H1 (cell line): ENCODE data around the gene GLS. TPM values are rescaled to one million over a fixed set of nuclear protein-coding genes. Genes with fewer than 3 reads are reported as not detected.
"Not testable (repeated sequence)": the region's sequence is repeated elsewhere in the genome, so short reads cannot be mapped to it uniquely, and the experiment has no call there.

Experiments used
- CTCF ChIA-PET: fragments of 300-600 bp; sonication (Branson Sonifier 250); formaldehyde crosslinking; loops from one replicate; lab custom pipeline; 2021; ENCODE audit not compliant: partially characterized antibody; lab: Charles Lee
- POLR2A ChIA-PET: fragments of 300-600 bp; sonication (Branson Sonifier 250); formaldehyde crosslinking; loops from one replicate; lab custom pipeline; 2021; ENCODE audit warnings: inconsistent platforms; ENCODE audit not compliant: partially characterized antibody; lab: Charles Lee
- DNase-seq, 2 experiments: peaks; one replicate each; pipeline versions ENCODE4 v3.0.0 to v3.0.0-alpha.2; 2010 to 2022; ENCODE audit warnings: low spot score in 2 of 2, low read depth in 1 of 2, mixed read lengths in 1 of 2
- FAIRE-seq: peaks from 2 replicates; lab custom pipeline; 2011; peaks lifted over from hg19 to GRCh38; lab: Jason Lieb, UNC
- H2AFZ ChIP-seq: 2 replicates; pipeline ENCODE4 v1.8.1; 2012; ENCODE audit warnings: low read length, inconsistent platforms
- H2AK5ac ChIP-seq: 2 replicates; pipeline ENCODE4 v1.6.1; 2013; ENCODE audit warnings: low read depth, low read length
- H2BK120ac ChIP-seq: replicated peaks from 2 replicates; pipeline ENCODE3; 2013; ENCODE audit warnings: low read depth, low read length, inconsistent platforms
- H2BK12ac ChIP-seq: 2 replicates; pipeline ENCODE4 v1.6.1; 2013; ENCODE audit warnings: low read depth, low read length
- H2BK15ac ChIP-seq: 2 replicates; pipeline ENCODE4 v1.6.1; 2013; ENCODE audit warnings: low read length
- H2BK20ac ChIP-seq: 2 replicates; pipeline ENCODE4 v1.6.1; 2013; ENCODE audit warnings: low read length
- H2BK5ac ChIP-seq: 2 replicates; pipeline ENCODE4 v1.6.1; 2013; ENCODE audit warnings: low read depth, low read length
- H3K14ac ChIP-seq: 2 replicates; pipeline ENCODE4 v1.6.1; 2013; ENCODE audit warnings: inconsistent platforms; ENCODE audit not compliant: insufficient read length
- H3K18ac ChIP-seq: 2 replicates; pipeline ENCODE4 v1.6.1; 2013; ENCODE audit warnings: low read length; ENCODE audit errors: extremely low read depth
- H3K23ac ChIP-seq: 2 replicates; pipeline ENCODE4 v1.6.1; 2013; ENCODE audit warnings: inconsistent platforms; ENCODE audit not compliant: insufficient read length
- H3K23me2 ChIP-seq: 2 replicates; pipeline ENCODE4 v1.6.1; 2013; ENCODE audit warnings: low read depth, low read length
- H3K27ac ChIP-seq: 2 replicates; pipeline ENCODE4 v1.6.1; 2011; ENCODE audit warnings: low read depth, low read length, inconsistent platforms
- H3K27me3 ChIP-seq, 4 experiments: replicated peaks in 1 of 4; 1 replicate in 1 of 4; 2 replicates in 3 of 4; pipeline versions ENCODE4 v1.6.1 to v1.8.1; 2011 to 2013; ENCODE audit warnings: low read length in 3 of 4, mild to moderate bottlenecking in 3 of 4, inconsistent platforms in 2 of 4, mixed read lengths in 2 of 4, moderate library complexity in 1 of 4; ENCODE audit not compliant: control insufficient read depth in 3 of 4, insufficient read depth in 3 of 4; ENCODE audit errors: extremely low read depth in 1 of 4
- H3K36me3 ChIP-seq, 4 experiments: 2 replicates each; pipeline versions ENCODE4 v1.6.1 to v1.8.1; 2011 to 2013; ENCODE audit warnings: mild to moderate bottlenecking in 4 of 4, low read length in 3 of 4, moderate library complexity in 2 of 4, control low read depth in 1 of 4, inconsistent platforms in 1 of 4; ENCODE audit not compliant: insufficient read depth in 4 of 4, control insufficient read depth in 2 of 4
- H3K4ac ChIP-seq: replicated peaks from 2 replicates; pipeline ENCODE3; 2013; ENCODE audit warnings: low read length, low read depth, mixed read lengths, inconsistent platforms; ENCODE audit not compliant: insufficient read length
- H3K4me1 ChIP-seq, 4 experiments: replicated peaks in 1 of 4; 1 replicate in 1 of 4; 2 replicates in 3 of 4; pipeline versions ENCODE4 v1.6.1 to v1.8.1; 2011 to 2013; ENCODE audit warnings: low read length in 3 of 4, inconsistent platforms in 2 of 4, mixed read lengths in 1 of 4; ENCODE audit not compliant: insufficient read depth in 4 of 4, control insufficient read depth in 3 of 4
- H3K4me2 ChIP-seq, 2 experiments: 2 replicates each; pipeline versions ENCODE4 v1.6.1 to v1.8.1; 2011 to 2013; ENCODE audit warnings: low read depth in 2 of 2, low read length in 2 of 2, control low read depth in 1 of 2, inconsistent platforms in 1 of 2, mild to moderate bottlenecking in 1 of 2; ENCODE audit not compliant: insufficient read depth in 1 of 2
- H3K4me3 ChIP-seq, 4 experiments: fragments of 200-600, 300-600 bp in 1 of 4; sonication (generic), shearing (Covaris generic), sonication (Bioruptor Twin) in 1 of 4; 2 replicates each; pipeline versions ENCODE4 v1.5.1 to v1.8.1; 2011 to 2016; ENCODE audit warnings: low read length in 4 of 4, low read depth in 3 of 4, control low read depth in 2 of 4, inconsistent platforms in 2 of 4, mild to moderate bottlenecking in 2 of 4, mixed read lengths in 1 of 4, moderate library complexity in 1 of 4; ENCODE audit not compliant: insufficient read depth in 2 of 4; ENCODE audit errors: extremely low read depth in 1 of 4
- H3K56ac ChIP-seq: replicated peaks from 2 replicates; pipeline ENCODE3; 2013; ENCODE audit warnings: low read depth, mild to moderate bottlenecking, mixed read lengths, low read length, inconsistent platforms; ENCODE audit not compliant: insufficient read length
- H3K79me1 ChIP-seq: 2 replicates; pipeline ENCODE4 v1.6.1; 2013; ENCODE audit warnings: low read depth, low read length, control low read depth
- H3K79me2 ChIP-seq, 2 experiments: 2 replicates each; pipeline versions ENCODE4 v1.6.1 to v1.8.1; 2012 to 2013; ENCODE audit warnings: low read length in 2 of 2, mild to moderate bottlenecking in 2 of 2, inconsistent platforms in 1 of 2; ENCODE audit not compliant: insufficient read depth in 2 of 2, control insufficient read depth in 1 of 2
- H3K9ac ChIP-seq, 4 experiments: replicated peaks in 1 of 4; 1 replicate in 1 of 4; 2 replicates in 3 of 4; pipeline versions ENCODE4 v1.6.1 to v1.8.1; 2011 to 2013; ENCODE audit warnings: low read depth in 3 of 4, low read length in 3 of 4, control low read depth in 2 of 4, mild to moderate bottlenecking in 2 of 4, moderate library complexity in 2 of 4, inconsistent platforms in 1 of 4; ENCODE audit errors: extremely low read depth in 1 of 4
- H3K9me3 ChIP-seq, 2 experiments: 2 replicates each; pipeline versions ENCODE4 v1.6.1 to v1.8.1; 2012 to 2013; ENCODE audit warnings: mild to moderate bottlenecking in 2 of 2, moderate library complexity in 2 of 2, control low read depth in 1 of 2, inconsistent platforms in 1 of 2, low read depth in 1 of 2, low read length in 1 of 2, mixed read lengths in 1 of 2; ENCODE audit not compliant: insufficient read depth in 2 of 2
- H4K20me1 ChIP-seq, 2 experiments: replicated peaks in 1 of 2; 2 replicates each; pipeline versions ENCODE3 to v1.8.1; 2011 to 2013; ENCODE audit warnings: inconsistent platforms in 2 of 2, low read length in 2 of 2, mild to moderate bottlenecking in 1 of 2; ENCODE audit not compliant: insufficient read depth in 2 of 2, control insufficient read depth in 1 of 2
- H4K5ac ChIP-seq: 2 replicates; pipeline ENCODE4 v1.6.1; 2013; ENCODE audit warnings: low read length, low read depth, mixed read lengths, inconsistent platforms; ENCODE audit not compliant: insufficient read length
- H4K8ac ChIP-seq: 2 replicates; pipeline ENCODE4 v1.8.0; 2013; ENCODE audit warnings: mild to moderate bottlenecking, moderate library complexity, low read length, inconsistent platforms; ENCODE audit not compliant: insufficient read depth; ENCODE audit errors: extremely low read depth
- H4K91ac ChIP-seq: replicated peaks from 2 replicates; pipeline ENCODE3; 2013; ENCODE audit warnings: low read length, mixed read lengths, inconsistent platforms; ENCODE audit not compliant: insufficient read length
- WGBS, 2 experiments: shearing (Covaris generic) in 1 of 2; methylation state at CpG; one replicate each; pipeline versions ENCODE4 v1.1.6 to v1.1.7; 2013 to 2015; ENCODE audit warnings: low lambda C conversion rate in 2 of 2, mixed read lengths in 2 of 2, inconsistent platforms in 1 of 2, low coverage in 1 of 2, missing lambda C conversion rate in 1 of 2; ENCODE audit not compliant: insufficient replicate concordance in 2 of 2, insufficient coverage in 1 of 2, insufficient read length in 1 of 2; ENCODE audit errors: extremely low coverage in 1 of 2, missing lambda C conversion rate in 1 of 2; 5-methylcytosine and 5-hydroxymethylcytosine counted together
- polyA plus RNA-seq, 7 experiments: library from polyadenylated mRNA; depleted of rRNA in 3 of 7; stranded (reverse) in 5 of 7; unstranded in 2 of 7; fragments of >200 nt in 5 of 7; fragments of 200-250 nt in 2 of 7; gene quantifications; 1 replicate in 5 of 7; 2 replicates in 1 of 7; 4 replicates in 1 of 7; pipeline versions ENCODE4 v1.2.1 to v1.2.3, GENCODE V29; 2011 to 2013; ENCODE audit warnings: missing spikeins in 2 of 7, mixed read lengths in 2 of 7
- total RNA-seq: library from RNA; stranded (reverse); fragmentation: NEBNext Ultra II Directional; extraction: Animal tissue kit (Norgen Biotek cat#: 25700); gene quantifications from 2 replicates; pipeline ENCODE4 v1.2.1, GENCODE V29; 2021

GLS gene
- total and polyA plus RNA-seq, 2 of the 8 experiments (the other 6 are each of a cell fraction or from before 2014, with no cell fraction given), result 15.7 to 89.8 TPM

DNA sequence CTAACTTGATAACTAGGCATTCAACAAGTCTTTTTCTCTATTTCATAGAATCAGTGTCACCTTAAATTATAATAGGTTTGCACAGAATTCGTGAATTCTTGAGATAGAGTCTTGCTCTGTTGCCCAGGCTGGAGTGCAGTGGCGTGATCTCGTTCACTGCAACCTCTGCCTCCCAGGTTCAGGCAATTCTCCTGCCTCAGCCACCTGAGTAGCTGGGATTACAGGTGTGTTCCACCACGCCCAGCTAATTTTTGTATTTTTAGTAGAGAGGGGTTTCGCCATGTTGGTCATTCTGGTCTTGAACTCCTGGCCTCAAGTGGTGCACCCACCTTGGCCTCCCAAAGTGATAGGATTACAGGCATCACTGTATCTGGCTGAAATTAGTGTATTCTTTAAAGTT is 80.5 kb downstream of the GLS start:
- H2BK120ac ChIP-seq, FAIRE-seq, H3K79me2 ChIP-seq: not testable (repeated sequence)

More for the DNA sequence above, 80.5 kb downstream of the GLS start:
- H3K27me3 ChIP-seq, H3K36me3 ChIP-seq, H3K79me1 ChIP-seq, H3K18ac ChIP-seq, H2BK15ac ChIP-seq, H2AFZ ChIP-seq, H4K91ac ChIP-seq, H3K4me1 ChIP-seq, H2BK12ac ChIP-seq, H3K4ac ChIP-seq, H2BK20ac ChIP-seq, H3K56ac ChIP-seq, H4K20me1 ChIP-seq, H3K4me3 ChIP-seq, H3K9me3 ChIP-seq, CTCF ChIA-PET, H3K27ac ChIP-seq, H3K9ac ChIP-seq, H2AK5ac ChIP-seq, H4K5ac ChIP-seq, H3K23me2 ChIP-seq, H4K8ac ChIP-seq, H3K4me2 ChIP-seq, H2BK5ac ChIP-seq, H3K23ac ChIP-seq, DNase-seq, H3K14ac ChIP-seq: not testable (repeated sequence)
- 95% methylated on average over 5 of the region's 5 CpGs; no CpG with 5 or more reads in 1 of the 2 experiments for WGBS, 2 experiments
- POLR2A ChIA-PET, result interaction anchor here (1.0 kb wide), 1 partner anchor 14 kb away, joined by 3 read pairs; no protein-coding TSS in a partner anchor
